IMR-90 (cell line): ENCODE results near the gene PIGW. TPM values are rescaled to one million over a fixed set of nuclear protein-coding genes. Genes with fewer than 3 reads are reported as not detected.

ENCODE experiments used
- ATAC-seq: fragments of 200-7000 bp; cut with Tn5 transposase; 2 replicates; pipeline ENCODE4 v1.9.1; 2020; ENCODE audit warnings: low read depth, mild to moderate bottlenecking, moderate library complexity
- BruUV-seq: library from RNA; stranded (reverse); fragments of 400-500 nt; replicated peaks from 2 replicates; lab custom pipeline; 2021; lab: Mats Ljungman, UMichigan
- CTCF ChIA-PET: fragments of 300-600 bp; formaldehyde crosslinking; extraction: SDS; loops from one replicate; lab custom pipeline; 2021; ENCODE audit warnings: antibody characterized with exemption; lab: Yijun Ruan, JAX
- POLR2A ChIA-PET: fragments of 300-600 bp; sonication (Branson Sonifier 250); formaldehyde crosslinking; loops from one replicate; lab custom pipeline; 2022; ENCODE audit warnings: antibody characterized with exemption; ENCODE audit not compliant: unreplicated experiment; lab: Charles Lee
- DNase-seq: peaks from one replicate; pipeline ENCODE4 v3.0.0; 2013
- H2AFZ ChIP-seq: replicated peaks from 2 replicates; pipeline ENCODE3; 2013; ENCODE audit warnings: low read length, mild to moderate bottlenecking; ENCODE audit not compliant: poor library complexity
- H2AK5ac ChIP-seq: 2 replicates; pipeline ENCODE4 v1.6.1; 2013; ENCODE audit warnings: low read depth, low read length, inconsistent platforms
- H2AK9ac ChIP-seq: replicated peaks from 2 replicates; pipeline ENCODE3; 2013; ENCODE audit warnings: mild to moderate bottlenecking, low read depth, low read length, moderate library complexity; ENCODE audit not compliant: poor library complexity
- H2BK120ac ChIP-seq: 2 replicates; pipeline ENCODE4 v1.6.1; 2013; ENCODE audit warnings: low read depth, low read length, inconsistent platforms
- H2BK15ac ChIP-seq: 3 replicates; pipeline ENCODE4 v1.6.1; 2013; ENCODE audit warnings: low read depth, low read length, inconsistent platforms
- H2BK20ac ChIP-seq: 2 replicates; pipeline ENCODE4 v1.6.1; 2013; ENCODE audit warnings: low read depth, mild to moderate bottlenecking, inconsistent platforms, low read length, moderate library complexity
- H2BK5ac ChIP-seq: 2 replicates; pipeline ENCODE4 v1.6.1; 2013; ENCODE audit warnings: mild to moderate bottlenecking, low read depth, low read length, inconsistent platforms; ENCODE audit not compliant: poor library complexity, severe bottlenecking
- H3K14ac ChIP-seq: replicated peaks from 2 replicates; pipeline ENCODE4 v1.6.1; 2013; ENCODE audit warnings: low read depth, low read length, inconsistent platforms
- H3K18ac ChIP-seq: 2 replicates; pipeline ENCODE4 v1.6.1; 2013; ENCODE audit warnings: low read depth, low read length, control low read depth
- H3K23ac ChIP-seq: 2 replicates; pipeline ENCODE4 v1.6.1; 2013; ENCODE audit warnings: low read depth, low read length, inconsistent platforms
- H3K27ac ChIP-seq: 2 replicates; pipeline ENCODE4 v1.5.1; 2013; ENCODE audit warnings: mild to moderate bottlenecking, control low read depth, low read length; ENCODE audit not compliant: insufficient read depth
- H3K27me3 ChIP-seq: 2 replicates; pipeline ENCODE4 v1.6.1; 2013; ENCODE audit warnings: low read length; ENCODE audit not compliant: control insufficient read depth, insufficient read depth
- H3K36me3 ChIP-seq: 2 replicates; pipeline ENCODE4 v1.6.1; 2013; ENCODE audit warnings: low read length, mixed read lengths; ENCODE audit not compliant: control insufficient read depth, insufficient read depth
- H3K4ac ChIP-seq: 2 replicates; pipeline ENCODE4 v1.6.1; 2013; ENCODE audit warnings: low read depth, low read length, inconsistent platforms
- H3K4me1 ChIP-seq: 2 replicates; pipeline ENCODE4 v1.6.1; 2013; ENCODE audit warnings: low read length, mixed read lengths; ENCODE audit not compliant: control insufficient read depth, insufficient read depth
- H3K4me2 ChIP-seq: 2 replicates; pipeline ENCODE4 v1.6.1; 2013; ENCODE audit warnings: low read depth, mild to moderate bottlenecking, control low read depth, low read length, moderate library complexity
- H3K4me3 ChIP-seq: 2 replicates; pipeline ENCODE4 v1.5.1; 2013; ENCODE audit warnings: low read depth, mild to moderate bottlenecking, control low read depth, low read length, moderate library complexity; ENCODE audit not compliant: insufficient read depth
- H3K56ac ChIP-seq: 2 replicates; pipeline ENCODE4 v1.6.1; 2013; ENCODE audit warnings: low read length, inconsistent platforms; ENCODE audit not compliant: insufficient read depth; ENCODE audit errors: extremely low read depth
- H3K79me1 ChIP-seq, 2 experiments: 2 replicates each; pipeline ENCODE4 v1.6.1; 2013; ENCODE audit warnings: low read length in 2 of 2, inconsistent platforms in 1 of 2, low read depth in 1 of 2
- H3K9ac ChIP-seq: 2 replicates; pipeline ENCODE4 v1.6.1; 2013; ENCODE audit warnings: low read depth, low read length, control low read depth
- H3K9me1 ChIP-seq: 2 replicates; pipeline ENCODE4 v1.6.1; 2013; ENCODE audit warnings: low read length, inconsistent platforms; ENCODE audit not compliant: insufficient read depth
- H3K9me3 ChIP-seq: 2 replicates; pipeline ENCODE4 v1.6.1; 2013; ENCODE audit warnings: low read length; ENCODE audit not compliant: control insufficient read depth, insufficient read depth
- H4K20me1 ChIP-seq: 2 replicates; pipeline ENCODE4 v1.6.1; 2013; ENCODE audit warnings: low read length, inconsistent platforms; ENCODE audit not compliant: insufficient read depth
- H4K5ac ChIP-seq: 2 replicates; pipeline ENCODE4 v1.6.1; 2013; ENCODE audit warnings: mild to moderate bottlenecking, low read depth, low read length, control low read depth
- H4K8ac ChIP-seq, 2 experiments: 2 replicates each; pipeline ENCODE4 v1.6.1; 2013; ENCODE audit warnings: low read depth in 2 of 2, low read length in 2 of 2, control low read depth in 1 of 2, inconsistent platforms in 1 of 2
- H4K91ac ChIP-seq: 2 replicates; pipeline ENCODE4 v1.6.1; 2013; ENCODE audit warnings: low read depth, low read length, inconsistent platforms; ENCODE audit not compliant: insufficient read depth
- BHLHE40 ChIP-seq: fragments of 150-350 bp; IDR thresholded peaks from 2 replicates; pipeline ENCODE4 v1.6.1; 2016; ENCODE audit warnings: mild to moderate bottlenecking, low read depth, low read length
- CHD1 ChIP-seq: IDR thresholded peaks from 2 replicates; pipeline ENCODE4 v1.6.1; 2012; ENCODE audit warnings: low read depth, low read length, improper control_type of control experiment
- MAFK ChIP-seq: IDR thresholded peaks from 2 replicates; pipeline ENCODE4 v1.6.1; 2012; ENCODE audit warnings: low read depth, low read length, improper control_type of control experiment
- MAZ ChIP-seq: IDR thresholded peaks from 2 replicates; pipeline ENCODE4 v1.6.1; 2012; ENCODE audit warnings: low read depth, mild to moderate bottlenecking, low read length, improper control_type of control experiment, moderate library complexity, borderline replicate concordance
- MXI1 ChIP-seq: IDR thresholded peaks from 2 replicates; pipeline ENCODE4 v1.6.1; 2012; ENCODE audit warnings: low read depth, mild to moderate bottlenecking, low read length, moderate library complexity, borderline replicate concordance
- NFE2L2 ChIP-seq: fragments of 150-350 bp; IDR thresholded peaks from 2 replicates; pipeline ENCODE4 v1.6.1; 2016; ENCODE audit warnings: low read depth, mild to moderate bottlenecking, low read length
- POLR2A ChIP-seq: IDR thresholded peaks from 2 replicates; pipeline ENCODE4 v1.6.1; 2012; ENCODE audit warnings: mild to moderate bottlenecking, low read depth, low read length
- RAD21 ChIP-seq: IDR thresholded peaks from 2 replicates; pipeline ENCODE4 v1.6.1; 2012; ENCODE audit warnings: low read length, improper control_type of control experiment
- RCOR1 ChIP-seq: IDR thresholded peaks from 2 replicates; pipeline ENCODE4 v1.6.1; 2012; ENCODE audit warnings: mild to moderate bottlenecking, low read length, improper control_type of control experiment; ENCODE audit not compliant: insufficient replicate concordance
- RFX5 ChIP-seq: IDR thresholded peaks from 2 replicates; pipeline ENCODE4 v1.8.0; 2012; ENCODE audit warnings: low read depth, mild to moderate bottlenecking, low read length, moderate library complexity
- SMC3 ChIP-seq: fragments of 150-350 bp; IDR thresholded peaks from 2 replicates; pipeline ENCODE4 v1.6.1; 2016; ENCODE audit warnings: low read depth, mild to moderate bottlenecking, antibody characterized with exemption, low read length, moderate library complexity
- WGBS, 2 experiments: methylation state at CpG; one replicate each; pipeline versions ENCODE4 v1.1.5 to v1.1.7; 2013; ENCODE audit warnings: missing lambda C conversion rate in 2 of 2; ENCODE audit not compliant: insufficient read length in 1 of 2; ENCODE audit errors: extremely low coverage in 2 of 2; 5-methylcytosine and 5-hydroxymethylcytosine counted together
- dilution Hi-C: fragments of 300-500 bp; cut with HindIII; formaldehyde crosslinking; loops from one replicate; pipeline ENCODE4 v1.14.3; 2018; ENCODE audit warnings: low sequenced_read_pairs; ENCODE audit not compliant: unreplicated experiment
- in situ Hi-C: fragments of 300-500 bp; cut with MboI; formaldehyde crosslinking; loops from 3 replicates; pipeline ENCODE4 v1.14.3; 2019; ENCODE audit warnings: low sequenced_read_pairs, inconsistent platforms, mixed read lengths
- intact Hi-C: fragments of 100-400 bp; cut with micrococcal nuclease; formaldehyde crosslinking; loops from 2 replicates; pipeline ENCODE4 v1.10.0; 2022
- polyA plus RNA-seq, 3 experiments: library from polyadenylated mRNA; depleted of rRNA; stranded (reverse); fragments of >200 nt; gene quantifications; 2 replicates each; pipeline ENCODE4 v1.2.3, GENCODE V29; 2012; ENCODE audit warnings: low replicate concordance in 1 of 3
- total RNA-seq: library from RNA; depleted of rRNA; stranded (reverse); fragments of >200 nt; gene quantifications from 2 replicates; pipeline ENCODE4 v1.2.3, GENCODE V29; 2012
- TF ChIP-seq, protein P1 (sequence below): conservative IDR thresholded peaks from 2 replicates; pipeline ENCODE4 v1.5.1; 2012; ENCODE audit warnings: mild to moderate bottlenecking, low read depth, low read length, improper control_type of control experiment
- TF ChIP-seq, protein P2 (sequence below): fragments of 150-350 bp; IDR thresholded peaks from 2 replicates; pipeline ENCODE4 v1.6.1; 2016; ENCODE audit warnings: low read depth, mild to moderate bottlenecking, low read length, moderate library complexity, borderline replicate concordance

The PIGW gene
- total and polyA plus RNA-seq, 2 of the 4 experiments (the other 2 are of a cell fraction): 4.5 to 5.5 TPM

DNA sequence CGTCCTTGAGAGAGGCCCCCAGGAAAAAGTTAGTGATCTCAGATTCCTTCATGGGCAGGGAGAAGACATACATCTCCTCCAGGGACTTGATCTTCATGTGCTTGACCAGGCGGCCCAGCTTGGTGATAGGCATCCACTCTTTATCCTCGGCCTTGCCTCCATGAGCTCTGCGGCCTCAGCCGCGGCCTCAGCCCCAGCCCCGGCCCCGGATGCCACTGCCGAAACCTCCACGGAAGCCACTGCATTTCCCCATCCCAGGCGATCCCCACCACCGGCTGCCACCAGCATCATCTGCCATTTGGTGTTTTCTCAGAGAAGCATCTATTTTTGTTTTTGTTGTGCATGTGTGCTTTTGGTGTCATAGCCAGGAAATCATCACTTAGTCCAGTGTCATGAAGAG, 40.2 kb downstream of the PIGW start:
- no peak overlapping the region for H2BK5ac ChIP-seq
- dilution Hi-C loops: no loop called here
- no peaks in the 10 kb centered on the region for H3K9me3 ChIP-seq
- H2BK20ac ChIP-seq: no peak overlapping the region
- no peak overlapping the region for H3K4ac ChIP-seq
- DNase-seq (no peak), ATAC-seq (no peak)
- no peak overlapping the region for H3K18ac ChIP-seq
- H2AK9ac ChIP-seq: no peak overlapping the region
- H3K4me3 ChIP-seq: no peak overlapping the region
- H3K14ac ChIP-seq: no peak overlapping the region
- 100% methylated on average over 1 of the region's 12 CpGs; no CpG with 5 or more reads in 1 of the 2 experiments for WGBS, 2 experiments
- H3K9me1 ChIP-seq: peaks cover 7% of the 10 kb centered on the region
- H3K4me1 ChIP-seq: no peaks in the 10 kb centered on the region
- peaks cover 17 to 57% of the 10 kb centered on the region in 2 experiments for H3K79me1 ChIP-seq
- H4K20me1 ChIP-seq: peaks cover 53% of the 10 kb centered on the region
- H3K23ac ChIP-seq: no peak overlapping the region
- peaks cover 40% of the 10 kb centered on the region for H3K36me3 ChIP-seq
- no peaks in the 10 kb centered on the region for H3K27me3 ChIP-seq
- H2AK5ac ChIP-seq: no peak overlapping the region
- no TSS peak for BruUV-seq
- H3K56ac ChIP-seq: no peak overlapping the region
- no peak overlapping the region for H2BK120ac ChIP-seq
- H3K4me2 ChIP-seq: no peak overlapping the region
- in situ Hi-C loops: no loop called here
- H3K27ac ChIP-seq: no peak overlapping the region
- H2BK15ac ChIP-seq: no peak overlapping the region
- no peak overlapping the region for H4K91ac ChIP-seq
- H2AFZ ChIP-seq: no peak overlapping the region
- no peak for TF ChIP-seq NFE2L2
- TF ChIP-seq MXI1: no peak
- no peak for TF ChIP-seq RCOR1
- TF ChIP-seq BHLHE40: no peak
- no peak for TF ChIP-seq RFX5
- no peak for TF ChIP-seq MAFK
- TF ChIP-seq POLR2A: no peak
- TF ChIP-seq SMC3: no peak
- TF ChIP-seq CHD1: no peak
- TF ChIP-seq RAD21: no peak
- TF ChIP-seq, protein P1, sequence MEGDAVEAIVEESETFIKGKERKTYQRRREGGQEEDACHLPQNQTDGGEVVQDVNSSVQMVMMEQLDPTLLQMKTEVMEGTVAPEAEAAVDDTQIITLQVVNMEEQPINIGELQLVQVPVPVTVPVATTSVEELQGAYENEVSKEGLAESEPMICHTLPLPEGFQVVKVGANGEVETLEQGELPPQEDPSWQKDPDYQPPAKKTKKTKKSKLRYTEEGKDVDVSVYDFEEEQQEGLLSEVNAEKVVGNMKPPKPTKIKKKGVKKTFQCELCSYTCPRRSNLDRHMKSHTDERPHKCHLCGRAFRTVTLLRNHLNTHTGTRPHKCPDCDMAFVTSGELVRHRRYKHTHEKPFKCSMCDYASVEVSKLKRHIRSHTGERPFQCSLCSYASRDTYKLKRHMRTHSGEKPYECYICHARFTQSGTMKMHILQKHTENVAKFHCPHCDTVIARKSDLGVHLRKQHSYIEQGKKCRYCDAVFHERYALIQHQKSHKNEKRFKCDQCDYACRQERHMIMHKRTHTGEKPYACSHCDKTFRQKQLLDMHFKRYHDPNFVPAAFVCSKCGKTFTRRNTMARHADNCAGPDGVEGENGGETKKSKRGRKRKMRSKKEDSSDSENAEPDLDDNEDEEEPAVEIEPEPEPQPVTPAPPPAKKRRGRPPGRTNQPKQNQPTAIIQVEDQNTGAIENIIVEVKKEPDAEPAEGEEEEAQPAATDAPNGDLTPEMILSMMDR: no peak
- TF ChIP-seq MAZ: no peak
- TF ChIP-seq, protein P2, sequence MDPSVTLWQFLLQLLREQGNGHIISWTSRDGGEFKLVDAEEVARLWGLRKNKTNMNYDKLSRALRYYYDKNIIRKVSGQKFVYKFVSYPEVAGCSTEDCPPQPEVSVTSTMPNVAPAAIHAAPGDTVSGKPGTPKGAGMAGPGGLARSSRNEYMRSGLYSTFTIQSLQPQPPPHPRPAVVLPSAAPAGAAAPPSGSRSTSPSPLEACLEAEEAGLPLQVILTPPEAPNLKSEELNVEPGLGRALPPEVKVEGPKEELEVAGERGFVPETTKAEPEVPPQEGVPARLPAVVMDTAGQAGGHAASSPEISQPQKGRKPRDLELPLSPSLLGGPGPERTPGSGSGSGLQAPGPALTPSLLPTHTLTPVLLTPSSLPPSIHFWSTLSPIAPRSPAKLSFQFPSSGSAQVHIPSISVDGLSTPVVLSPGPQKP: no peak
- no peak overlapping the region for H4K5ac ChIP-seq
- intact Hi-C loops: no loop called here
- ChIA-PET CTCF (no interaction called here), POLR2A (no interaction called here)
- no peak overlapping the region for H3K9ac ChIP-seq
- no peak overlapping the region for H4K8ac ChIP-seq
